Inflammatory macrophage (primary cell): ENCODE data around the gene NINL.
A peak's percentile ranks its signal among the peaks of the same experiment; 100 is the strongest.
"Not testable (repeated sequence)": the region's sequence is repeated elsewhere in the genome, so short reads cannot be mapped to it uniquely, and the experiment has no call there.

ENCODE experiments used
- DNase-seq, 2 donors: peaks; one replicate each; pipeline ENCODE4 v3.0.0-alpha.2; 2020 to 2022

Gene NINL

GRCh38 chr20:25532015-25532751, 53.1 kb downstream of the NINL start:
- no peak for DNase-seq

DNA sequence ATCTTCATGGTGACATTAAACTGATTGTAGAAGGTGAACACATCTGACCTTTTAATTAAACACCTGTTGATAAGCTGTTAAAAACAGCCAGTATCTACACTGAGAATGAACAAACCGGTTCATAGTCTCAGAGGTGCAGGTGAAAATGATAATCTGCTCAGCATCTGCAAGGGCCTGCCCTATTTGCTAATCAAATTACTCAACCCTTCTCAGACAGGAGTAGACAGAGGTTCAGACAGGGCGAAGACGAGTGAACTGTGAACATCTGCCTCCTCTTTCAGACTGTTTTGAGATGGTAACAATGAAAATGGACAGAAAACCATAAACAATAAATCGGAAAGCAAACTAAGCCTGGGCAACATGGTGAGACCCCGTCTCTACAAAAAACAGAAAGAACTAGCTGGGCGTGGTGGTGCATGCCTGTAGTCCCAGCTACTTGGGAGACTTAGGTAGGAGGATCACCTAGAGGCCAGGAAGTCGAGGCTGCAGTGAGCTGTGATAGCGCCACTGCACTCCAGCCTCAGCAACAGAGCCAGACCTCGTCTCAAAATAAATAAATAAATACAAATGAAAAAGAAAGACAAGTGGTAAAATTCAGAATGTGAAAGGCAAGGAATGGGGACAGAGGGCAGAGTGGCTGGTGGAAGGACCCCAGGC, 55.9 kb downstream of the NINL start:
- DNase-seq, result no peak

DNA sequence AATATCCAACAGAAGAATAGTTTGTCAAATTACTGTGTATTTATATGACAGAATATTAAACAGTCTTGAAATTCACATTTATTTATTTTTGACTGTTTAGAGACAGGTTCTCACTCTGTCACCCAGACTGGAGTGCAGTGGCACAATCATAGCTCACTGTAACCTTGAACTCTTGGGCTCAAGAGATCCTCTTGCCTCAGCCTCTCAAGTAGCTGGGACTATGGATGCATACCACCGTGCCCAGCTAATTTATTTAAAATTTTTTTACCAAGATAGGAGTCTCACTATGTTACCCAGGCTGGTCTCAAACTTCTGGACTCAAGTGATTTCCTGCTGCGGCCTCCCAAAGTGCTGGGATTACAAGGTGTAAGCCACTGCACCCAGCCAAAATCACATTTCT, 57.4 kb downstream of the NINL start:
- no peak for DNase-seq

GRCh38 chr20:25526446-25526845, 58.9 kb downstream of the NINL start:
- DNase-seq, result no peak

GRCh38 chr20:25525867-25526266, 59.5 kb downstream of the NINL start:
- DNase-seq, result peak; percentile 47 to 88

GRCh38 chr20:25525295-25525694, 60.0 kb downstream of the NINL start:
- no peak for DNase-seq

- no peak for DNase-seq
These were observed 63.9 kb downstream of the NINL start for GRCh38 chr20:25521382-25521781.

DNA sequence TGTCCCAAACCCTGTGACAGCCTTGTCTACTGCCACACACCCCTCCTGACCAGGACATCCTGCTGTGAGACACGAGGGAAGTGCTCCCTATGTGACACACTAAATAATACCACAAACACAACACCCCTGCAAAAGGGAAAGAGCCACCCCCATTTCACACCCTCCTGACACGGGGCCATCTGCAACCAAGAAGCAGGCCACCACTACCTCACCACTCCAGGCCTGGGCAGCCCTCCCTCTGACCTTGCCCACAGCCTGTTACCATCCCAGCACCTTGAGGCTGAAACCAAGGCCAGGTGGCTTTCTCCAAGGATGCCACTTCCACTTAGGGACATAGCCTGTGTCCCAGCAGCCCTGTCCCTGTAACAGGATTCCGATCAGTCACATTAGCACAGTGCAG, 68.2 kb downstream of the NINL start:
- DNase-seq, result no peak

- no peak for DNase-seq
These were observed 70.5 kb downstream of the NINL start for GRCh38 chr20:25514747-25515340.

GRCh38 chr20:25514195-25514594, 71.1 kb downstream of the NINL start:
- no peak for DNase-seq

DNA sequence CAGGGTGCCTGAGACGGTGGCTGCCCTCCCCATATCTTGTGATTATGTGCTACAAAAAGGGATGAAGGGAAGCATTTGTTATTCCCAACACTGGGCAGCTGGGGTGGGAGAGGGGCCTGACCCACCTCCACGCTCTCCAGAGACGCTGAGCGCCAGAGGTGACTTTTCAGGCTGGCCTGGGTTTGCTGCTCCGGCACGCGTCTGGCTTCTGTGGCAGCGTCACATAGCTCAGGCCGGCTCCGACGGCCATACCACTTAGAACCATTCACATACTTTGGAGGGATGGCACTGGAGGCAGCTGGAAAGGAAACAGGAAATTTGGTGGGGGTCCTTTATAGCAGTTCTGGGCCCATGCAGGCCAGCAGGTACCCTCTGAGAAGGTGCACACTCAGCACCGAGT, 72.6 kb downstream of the NINL start:
- no peak for DNase-seq

DNA sequence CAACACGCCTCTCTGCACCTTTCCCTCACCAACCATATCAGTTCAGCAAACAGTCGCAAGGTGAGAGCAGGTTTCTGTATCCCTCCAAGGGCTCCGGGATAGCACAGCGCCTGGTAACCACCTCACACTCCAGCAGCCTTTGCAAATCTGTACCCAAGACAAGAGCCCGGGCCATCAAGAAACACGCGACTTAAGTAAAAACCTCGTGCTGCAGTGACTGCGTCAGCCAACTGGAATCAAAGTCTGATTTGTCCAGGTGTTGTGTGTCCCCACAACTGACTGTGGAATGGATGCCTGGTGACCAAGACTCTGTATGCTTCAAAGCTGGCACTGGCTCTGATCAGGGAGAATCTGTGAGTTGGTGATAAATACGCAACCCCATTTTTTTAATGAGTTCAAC, 74.1 kb downstream of the NINL start:
- DNase-seq, result no peak

DNA sequence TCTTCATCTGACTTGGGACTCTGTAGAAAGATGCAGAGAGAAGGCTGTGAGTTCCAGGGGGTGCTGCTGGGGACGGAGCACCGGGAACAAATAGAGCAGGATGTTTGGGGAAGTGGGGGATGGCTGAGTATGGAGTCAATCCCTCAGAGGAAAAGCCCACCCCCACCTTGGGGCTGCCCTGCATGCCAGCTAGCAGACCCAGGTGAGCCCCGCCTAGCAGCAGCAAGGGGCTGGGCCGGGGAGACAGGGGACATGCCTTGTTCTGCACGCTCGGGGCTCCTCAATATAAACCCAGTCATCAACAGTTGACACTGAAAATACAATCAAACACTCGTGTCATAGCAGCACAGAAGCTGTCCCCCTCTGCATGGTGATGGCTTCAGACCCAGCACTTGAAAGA, 74.6 kb downstream of the NINL start:
- no peak for DNase-seq

DNA sequence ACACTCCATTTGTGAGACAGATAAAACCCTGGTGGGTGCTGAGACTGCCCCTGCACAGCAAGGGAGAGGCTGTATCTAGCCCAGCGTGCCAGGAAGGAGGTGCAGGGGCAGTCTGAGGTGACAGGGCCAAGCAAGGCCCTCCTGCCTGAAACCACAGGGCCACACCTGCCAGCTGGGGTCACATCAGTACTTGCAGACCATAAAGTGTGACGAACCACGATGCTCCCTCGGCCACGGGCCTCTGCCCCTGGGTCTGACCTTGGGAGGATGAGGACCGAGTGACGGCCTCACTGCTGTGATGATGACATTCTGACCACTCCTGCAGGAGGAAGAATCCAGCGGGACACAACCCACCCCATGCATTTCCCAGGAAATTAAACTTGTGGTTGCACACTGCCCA, 75.1 kb downstream of the NINL start:
- no peak for DNase-seq

GRCh38 chr20:25509084-25509483, 76.2 kb downstream of the NINL start:
- no peak for DNase-seq

DNA sequence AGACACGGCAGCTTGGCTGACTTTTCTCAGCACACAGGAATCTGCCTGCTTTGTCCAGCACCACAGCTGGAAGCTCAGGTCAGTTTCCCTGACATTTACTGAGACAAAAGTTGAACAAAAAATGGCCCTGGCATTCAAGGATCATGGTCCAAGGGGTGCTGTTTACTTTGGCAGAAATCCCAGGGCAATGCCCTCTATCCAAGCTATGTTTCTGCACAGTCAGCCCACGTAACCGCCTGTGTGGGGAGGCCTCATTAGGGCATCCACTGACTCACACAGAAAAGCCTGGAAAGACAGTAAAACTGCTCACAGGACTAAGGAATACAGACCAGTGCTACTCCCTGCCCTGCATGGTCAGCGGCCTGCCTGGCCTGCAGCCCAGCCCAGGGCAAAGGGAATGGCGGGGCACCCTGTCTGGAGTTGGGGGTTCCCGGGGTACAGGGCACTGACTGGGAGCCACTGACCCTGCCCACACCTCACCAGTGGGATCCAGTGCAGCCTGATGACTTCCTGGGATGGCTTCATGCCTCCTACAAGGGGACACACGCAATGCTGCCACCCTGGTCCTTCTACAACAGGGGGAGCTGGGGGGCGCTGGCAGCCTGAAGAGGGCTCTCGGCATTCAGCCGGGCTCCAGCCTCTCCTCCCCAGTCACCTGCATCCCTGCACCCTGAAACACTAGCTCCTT, 77.1 kb downstream of the NINL start:
- DNase-seq, result peak in 1 of 2 donors; percentile 28

GRCh38 chr20:25507385-25508082, 77.8 kb downstream of the NINL start:
- no peak for DNase-seq

- no peak for DNase-seq
These were observed 80.8 kb downstream of the NINL start for GRCh38 chr20:25504366-25505135.

- no peak for DNase-seq
These were observed 81.4 kb downstream of the NINL start for GRCh38 chr20:25503936-25504335.

- not testable (repeated sequence) for DNase-seq
These were observed 82.2 kb downstream of the NINL start for GRCh38 chr20:25503051-25503639.

DNA sequence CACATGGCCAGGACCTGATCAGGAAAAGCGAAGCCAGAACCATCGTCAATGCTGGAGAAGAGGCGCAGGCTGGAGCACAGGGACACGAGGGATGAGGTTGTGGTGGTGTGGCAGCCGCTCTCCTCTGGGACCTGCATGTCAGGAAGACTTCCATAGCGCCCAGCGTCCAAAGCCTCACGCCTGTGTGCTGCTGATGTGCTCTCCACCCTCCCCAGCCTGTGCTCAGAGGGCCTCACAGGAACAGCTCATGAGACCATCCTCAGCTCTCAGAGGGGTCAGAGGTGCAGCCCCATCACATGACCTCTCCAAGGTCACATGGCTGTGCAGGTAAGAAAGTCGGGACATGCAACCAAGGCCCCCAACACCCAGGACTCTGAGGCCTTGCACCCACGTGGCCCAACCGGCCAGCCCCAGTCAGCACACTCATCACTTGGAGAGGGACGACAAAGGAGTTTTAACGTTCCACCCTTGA, 84.4 kb downstream of the NINL start:
- no peak for DNase-seq
